Frontal cortex (tissue), 4 donors: ENCODE measurements around the gene MARVELD1. TPM values are rescaled to one million over a fixed set of nuclear protein-coding genes. Genes with fewer than 3 reads are reported as not detected.
"Not testable (repeated sequence)": the region's sequence is repeated elsewhere in the genome, so short reads cannot be mapped to it uniquely, and the experiment has no call there.

Experiments used
- DNase-seq, 2 donors: peaks; one replicate each; pipeline ENCODE4 v3.0.0; 2012; ENCODE audit warnings: low spot score in 2 of 2
- FAIRE-seq: peaks from 2 replicates; lab custom pipeline; 2012; peaks lifted over from hg19 to GRCh38; lab: Jason Lieb, UNC
- total RNA-seq: library from RNA; depleted of rRNA; stranded (reverse); fragments of >200 nt; gene quantifications from one replicate; pipeline ENCODE4 v1.2.3, GENCODE V29; 2014
- donor health status: control.
- donor health status: control.
- donor health status: control.

Gene MARVELD1
- total RNA-seq, result 6.1 TPM

- DNase-seq (peak; percentile 63 to 68), FAIRE-seq (no peak)
Observed at GRCh38 chr10:97713339-97713825, at the start of gene MARVELD1. TSS of gene MARVELD1 (plus strand) at chr10:97713730. CDS start at chr10:97713877, 147 bp downstream.

GRCh38 chr10:97664282-97664850 lies 49.2 kb upstream of the MARVELD1 start:
- FAIRE-seq (no peak), DNase-seq (no peak)

GRCh38 chr10:97666992-97667391 lies 46.5 kb upstream of the MARVELD1 start:
- DNase-seq (no peak), FAIRE-seq (no peak)

- DNase-seq (no peak), FAIRE-seq (no peak)
Observed at GRCh38 chr10:97667463-97667862, 46.1 kb upstream of the MARVELD1 start.

- FAIRE-seq (no peak), DNase-seq (no peak)
Observed at GRCh38 chr10:97669571-97669970, 44.0 kb upstream of the MARVELD1 start.

GRCh38 chr10:97673736-97674525 lies 39.6 kb upstream of the MARVELD1 start:
- DNase-seq (no peak), FAIRE-seq (no peak)

- DNase-seq (no peak), FAIRE-seq (no peak)
Observed at GRCh38 chr10:97675222-97675621, 38.3 kb upstream of the MARVELD1 start.

GRCh38 chr10:97676770-97677581 lies 36.6 kb upstream of the MARVELD1 start:
- no peak for FAIRE-seq
- peak; percentile 51 to 67 for DNase-seq

GRCh38 chr10:97679594-97679993 lies 33.9 kb upstream of the MARVELD1 start:
- FAIRE-seq, result no peak
- no peak for DNase-seq

GRCh38 chr10:97682042-97682441 lies 31.5 kb upstream of the MARVELD1 start:
- DNase-seq, result no peak
- FAIRE-seq, result no peak

GRCh38 chr10:97683556-97684367 lies 29.8 kb upstream of the MARVELD1 start:
- no peak for DNase-seq

GRCh38 chr10:97684368-97684713 lies 29.2 kb upstream of the MARVELD1 start:
- not testable (repeated sequence) for FAIRE-seq, DNase-seq

More at GRCh38 chr10:97683556-97684367, 29.8 kb upstream of the MARVELD1 start:
- FAIRE-seq, result no peak

- FAIRE-seq, result no peak
Observed at GRCh38 chr10:97684866-97685394, 28.6 kb upstream of the MARVELD1 start.

GRCh38 chr10:97685395-97685958 lies 28.1 kb upstream of the MARVELD1 start:
- no peak for DNase-seq
- no peak for FAIRE-seq

More at GRCh38 chr10:97684866-97685394, 28.6 kb upstream of the MARVELD1 start:
- DNase-seq, result no peak

GRCh38 chr10:97686301-97686961 lies 27.1 kb upstream of the MARVELD1 start:
- FAIRE-seq (no peak), DNase-seq (no peak)

GRCh38 chr10:97686962-97687784 lies 26.4 kb upstream of the MARVELD1 start, which contains the start of gene AVPI1:
TSS of gene AVPI1 (minus strand) at chr10:97687241. CDS start at chr10:97679905, 7,336 bp downstream.
- FAIRE-seq, result no peak
- peak; percentile 91 to 95 for DNase-seq
